Ammon's horn (tissue), 1 donor: Measurements from ENCODE around the gene MMP25.
"Not testable (repeated sequence)": the region's sequence is repeated elsewhere in the genome, so short reads cannot be mapped to it uniquely, and the experiment has no call there.

Experiments used
- DNase-seq: peaks from one replicate; pipeline ENCODE4 v3.0.0-alpha.2; 2016; ENCODE audit warnings: low spot score

The MMP25 gene

GRCh38 chr16:3072576-3073263 lies 26.4 kb downstream of the MMP25 start:
- DNase-seq = not testable (repeated sequence)

DNA sequence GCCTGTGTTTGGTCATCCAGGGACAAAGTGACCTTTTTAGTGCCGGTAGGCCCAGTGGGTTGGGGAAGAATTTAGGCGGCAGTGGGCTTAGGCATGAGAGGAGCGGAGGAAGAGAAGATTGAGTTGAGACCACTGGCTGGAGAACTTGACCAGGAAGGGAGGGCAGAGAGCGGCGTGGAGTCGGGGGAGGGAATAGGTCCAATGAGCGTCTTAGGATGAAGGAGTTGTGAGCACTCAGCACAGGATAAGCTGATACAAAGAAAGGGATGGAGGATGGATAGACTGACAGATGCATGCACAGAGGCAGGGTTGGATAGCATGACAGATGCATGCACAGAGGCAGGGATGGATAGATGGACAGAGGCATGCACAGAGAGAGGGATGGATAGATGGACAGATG lies 27.1 kb downstream of the MMP25 start:
- DNase-seq = no peak

DNA sequence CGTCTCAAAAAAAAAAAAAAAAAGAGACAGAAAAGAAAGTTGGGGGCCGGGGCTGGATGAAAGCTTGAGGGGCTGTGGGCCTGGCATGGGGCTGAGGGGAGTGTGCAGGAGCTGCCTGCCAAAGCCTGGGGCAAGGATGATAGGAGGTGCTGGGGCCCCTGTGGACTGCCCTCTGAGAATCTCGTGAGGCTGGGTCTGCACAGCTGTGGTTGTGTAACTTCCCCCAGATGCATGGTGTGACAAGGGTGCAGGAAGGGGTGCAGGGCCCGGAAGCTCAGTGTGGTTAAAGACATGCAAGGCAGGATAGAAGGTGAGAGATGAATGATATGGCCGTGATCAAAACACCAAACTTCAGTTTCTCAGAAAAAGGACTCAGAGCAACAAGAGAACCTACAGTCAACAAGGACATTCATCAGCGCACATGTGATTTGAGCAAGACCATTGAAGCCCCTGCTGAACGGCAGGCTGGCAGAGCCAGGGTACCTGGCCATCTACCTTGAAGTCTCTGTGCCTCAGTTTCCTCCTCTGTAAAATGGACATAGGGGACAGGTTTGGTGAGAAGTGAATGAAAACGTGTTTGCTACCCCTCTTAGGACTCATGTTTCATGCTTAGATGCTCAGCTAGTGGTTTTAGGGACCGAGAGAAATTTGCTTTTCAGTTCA lies 28.6 kb downstream of the MMP25 start:
- DNase-seq = no peak

GRCh38 chr16:3075523-3075915 lies 29.2 kb downstream of the MMP25 start:
- DNase-seq = no peak

- not testable (repeated sequence) for DNase-seq
Measured at GRCh38 chr16:3075946-3076345, 29.6 kb downstream of the MMP25 start.

DNA sequence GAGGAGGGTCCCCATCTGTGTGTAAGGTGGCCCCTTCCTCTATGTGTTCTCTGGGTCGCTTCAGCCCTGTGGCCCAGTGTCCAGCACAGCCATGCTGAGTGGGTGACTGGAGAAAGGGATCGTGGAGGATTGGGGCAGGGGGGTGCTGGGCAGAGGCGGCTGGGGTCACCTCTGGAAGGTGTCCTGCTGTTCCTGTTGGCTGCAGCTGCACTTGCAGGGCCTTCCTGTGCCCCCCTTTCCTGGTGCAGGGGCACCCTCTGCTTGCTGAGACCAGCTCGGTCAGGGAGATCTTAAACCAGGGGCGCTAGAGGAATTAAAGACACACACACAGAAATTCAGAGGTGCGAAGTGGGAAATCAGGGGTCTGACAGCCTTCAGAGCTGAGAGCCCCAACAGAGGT lies 30.2 kb downstream of the MMP25 start:
- DNase-seq = no peak

DNA sequence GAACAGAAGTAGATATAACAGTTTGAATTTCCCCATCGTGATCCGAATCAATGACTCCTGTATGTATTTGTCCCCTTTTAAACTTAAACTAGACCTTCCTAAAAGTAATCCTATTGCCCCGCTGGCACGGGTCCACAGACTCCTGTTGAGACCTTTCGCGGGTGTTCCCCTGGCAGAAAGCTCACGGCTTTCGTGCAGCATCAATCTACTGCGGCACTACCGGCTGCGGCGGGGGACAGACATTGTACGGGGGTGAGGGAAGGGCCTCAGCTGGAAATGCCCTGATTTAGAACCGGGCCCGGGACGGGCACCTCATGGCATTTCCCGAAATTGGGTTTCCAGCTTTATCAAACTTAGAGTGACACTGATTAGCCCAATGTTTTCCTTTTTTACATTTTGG lies 33.7 kb downstream of the MMP25 start:
- no peak for DNase-seq

- DNase-seq = not testable (repeated sequence)
Measured at GRCh38 chr16:3081957-3082356, 35.6 kb downstream of the MMP25 start.

DNA sequence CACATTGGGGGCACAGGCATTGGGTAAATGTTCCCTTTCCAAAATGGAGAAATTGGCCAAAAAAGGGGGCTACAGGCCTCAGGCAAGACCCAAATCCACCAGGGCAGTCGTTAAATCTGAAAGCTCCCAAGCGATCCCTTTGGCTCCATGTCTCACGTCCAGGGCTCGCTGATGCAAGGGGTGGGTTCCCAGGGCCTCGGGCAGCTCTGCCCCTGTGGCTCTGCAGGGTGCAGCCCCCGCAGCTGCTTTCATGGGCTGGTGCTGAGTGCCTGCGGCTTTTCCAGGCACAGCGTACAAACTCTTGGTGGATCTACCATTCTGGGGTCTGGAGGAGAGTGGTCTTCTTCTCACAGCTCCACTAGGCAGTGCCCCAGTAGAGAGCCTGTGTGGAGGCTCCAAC lies 37.0 kb downstream of the MMP25 start:
- DNase-seq = not testable (repeated sequence)

- no peak for DNase-seq
Measured at GRCh38 chr16:3084491-3084890, 38.1 kb downstream of the MMP25 start.

GRCh38 chr16:3084969-3085670 lies 38.8 kb downstream of the MMP25 start:
- DNase-seq = no peak

GRCh38 chr16:3085868-3086595 lies 39.7 kb downstream of the MMP25 start:
- no peak for DNase-seq

- no peak for DNase-seq
Measured at GRCh38 chr16:3086596-3087242, 40.4 kb downstream of the MMP25 start.

GRCh38 chr16:3087243-3088235 lies 41.2 kb downstream of the MMP25 start:
- no peak for DNase-seq

- no peak for DNase-seq
Measured at GRCh38 chr16:3088450-3088849, 42.1 kb downstream of the MMP25 start.

DNA sequence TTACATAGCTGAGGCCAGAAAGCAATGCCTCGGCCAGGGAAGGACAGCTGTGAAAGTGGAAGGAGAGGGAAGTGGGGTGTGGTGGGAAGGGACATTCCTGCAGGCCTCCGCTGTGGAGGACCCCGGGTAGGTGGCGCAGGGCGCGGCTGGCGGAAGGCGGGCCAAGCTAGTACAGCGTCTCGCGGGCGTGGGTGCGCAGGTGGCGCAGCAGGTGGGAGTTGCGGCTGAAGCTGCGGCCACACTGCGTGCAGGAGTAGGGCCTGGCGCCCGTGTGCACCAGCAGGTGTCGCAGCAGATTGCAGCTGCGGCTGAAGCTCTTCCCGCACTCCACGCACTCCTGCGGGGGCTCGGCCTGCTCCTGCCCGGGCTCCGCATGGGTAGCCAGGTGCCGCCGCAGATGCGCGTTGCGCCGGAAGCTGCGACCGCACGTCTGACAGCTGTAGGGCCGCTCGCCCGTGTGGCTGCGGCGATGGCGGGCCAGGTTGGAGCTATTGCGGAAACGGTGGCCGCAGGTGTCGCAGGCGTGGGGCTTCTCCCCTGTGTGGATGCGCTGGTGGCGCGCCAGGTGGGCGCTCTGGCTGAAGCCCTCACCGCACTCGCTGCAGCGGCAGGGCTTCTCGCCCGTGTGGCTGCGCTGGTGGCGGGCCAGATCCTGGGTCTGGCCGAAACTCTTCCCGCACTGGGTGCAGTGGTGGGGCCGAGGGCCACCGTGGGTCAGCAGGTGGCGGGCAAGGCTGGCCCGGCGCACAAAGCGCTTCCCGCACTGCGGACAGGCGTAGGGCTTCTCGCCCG lies 42.8 kb downstream of the MMP25 start:
- no peak for DNase-seq

GRCh38 chr16:3089717-3090592 lies 43.6 kb downstream of the MMP25 start:
- no peak for DNase-seq

DNA sequence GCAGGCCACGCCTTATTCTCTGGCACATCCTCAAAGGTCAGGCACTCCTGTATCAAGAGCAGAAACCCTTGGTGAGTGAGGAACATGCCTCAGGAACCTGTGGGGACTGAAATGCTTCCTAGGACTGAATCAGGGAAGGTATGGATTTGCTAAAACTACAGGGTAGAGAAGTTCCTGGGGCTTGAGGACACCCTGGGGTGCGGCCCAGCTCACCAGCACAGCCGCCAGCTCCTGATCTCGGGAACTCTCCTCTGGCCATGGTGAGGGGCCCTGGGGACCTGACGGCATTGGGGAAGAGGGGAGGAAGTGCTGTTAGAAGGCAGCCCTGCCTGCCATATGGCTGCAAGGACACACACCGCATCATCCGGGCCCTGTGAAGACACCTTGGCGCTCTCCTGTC lies 45.2 kb downstream of the MMP25 start:
- DNase-seq = no peak

GRCh38 chr16:3092501-3092941 lies 46.2 kb downstream of the MMP25 start:
- no peak for DNase-seq
